Fibroblast of pulmonary artery (primary cell): ENCODE results near the gene NLRC5.

Experiments
- DNase-seq: peaks from one replicate; pipeline ENCODE4 v3.0.0-alpha.2; 2010; ENCODE audit warnings: low read depth
- H3K4me3 ChIP-seq: replicated peaks from 2 replicates; pipeline ENCODE4 v1.5.1; 2011; ENCODE audit warnings: low read depth, mild to moderate bottlenecking, control low read depth, low read length, moderate library complexity
- CTCF ChIP-seq: IDR thresholded peaks from 2 replicates; pipeline ENCODE4 v1.5.1; 2011; ENCODE audit warnings: mild to moderate bottlenecking, control low read depth, low read length, inconsistent platforms; ENCODE audit errors: missing control alignments

Gene NLRC5

GRCh38 chr16:57044931-57045693 lies 55.8 kb downstream of the NLRC5 start:
- TF ChIP-seq CTCF: no peak
- no peak overlapping the region for H3K4me3 ChIP-seq
- DNase-seq: no peak

- peak; percentile 89 for TF ChIP-seq CTCF
- peak; percentile 75 for DNase-seq
- H3K4me3 ChIP-seq: no peak overlapping the region
Observed at GRCh38 chr16:57045694-57046381, 56.5 kb downstream of the NLRC5 start.

GRCh38 chr16:57048095-57048494 lies 58.7 kb downstream of the NLRC5 start:
- DNase-seq: no peak
- H3K4me3 ChIP-seq: no peak overlapping the region

GRCh38 chr16:57049678-57050077 lies 60.3 kb downstream of the NLRC5 start:
- DNase-seq: no peak
- no peak for TF ChIP-seq CTCF
- no peak overlapping the region for H3K4me3 ChIP-seq

More at GRCh38 chr16:57048095-57048494, 58.7 kb downstream of the NLRC5 start:
- no peak for TF ChIP-seq CTCF

GRCh38 chr16:57051696-57052228 lies 62.4 kb downstream of the NLRC5 start:
- no peak overlapping the region for H3K4me3 ChIP-seq
- TF ChIP-seq CTCF: no peak
- DNase-seq: no peak

- no peak overlapping the region for H3K4me3 ChIP-seq
- TF ChIP-seq CTCF: no peak
Observed at GRCh38 chr16:57053206-57053605, 63.8 kb downstream of the NLRC5 start.

More at GRCh38 chr16:57053206-57053605, 63.8 kb downstream of the NLRC5 start:
- no peak for DNase-seq
